GM23248 (cell line): ENCODE data around the gene IL19. TPM values are rescaled to one million over a fixed set of nuclear protein-coding genes. Genes with fewer than 3 reads are reported as not detected.
A peak's percentile ranks its signal among the peaks of the same experiment; 100 is the strongest.

Experiments
- DNase-seq: peaks from one replicate; pipeline ENCODE4 v3.0.0-alpha.2; 2015
- H2AFZ ChIP-seq: fragments of 200-600 bp; sonication (generic); 2 replicates; pipeline ENCODE4 v1.6.1; 2016; ENCODE audit warnings: antibody characterized with exemption
- H3F3A ChIP-seq: fragments of 200-600 bp; sonication (generic); 2 replicates; pipeline ENCODE4 v1.6.1; 2016; ENCODE audit warnings: mild to moderate bottlenecking, antibody characterized with exemption, mixed run types; ENCODE audit not compliant: insufficient read depth
- H3K27ac ChIP-seq: fragments of 200-600 bp; sonication (generic); 2 replicates; pipeline ENCODE4 v1.5.1; 2016; ENCODE audit warnings: mild to moderate bottlenecking
- H3K27me3 ChIP-seq: fragments of 200-600 bp; sonication (generic); replicated peaks from 2 replicates; pipeline ENCODE4 v1.6.1; 2016; ENCODE audit warnings: mild to moderate bottlenecking; ENCODE audit not compliant: insufficient read depth
- H3K36me3 ChIP-seq: fragments of 200-600 bp; sonication (generic); 2 replicates; pipeline ENCODE4 v1.6.1; 2016; ENCODE audit warnings: low read depth, mild to moderate bottlenecking
- H3K4me1 ChIP-seq: fragments of 200-600 bp; sonication (generic); 2 replicates; pipeline ENCODE4 v1.6.1; 2016; ENCODE audit warnings: mild to moderate bottlenecking; ENCODE audit not compliant: insufficient read depth
- H3K4me2 ChIP-seq: fragments of 200-600 bp; sonication (generic); one replicate; pipeline ENCODE4 v1.6.1; 2016; ENCODE audit warnings: mild to moderate bottlenecking; ENCODE audit not compliant: unreplicated experiment
- H3K4me3 ChIP-seq: fragments of 200-600 bp; sonication (generic); 2 replicates; pipeline ENCODE4 v1.5.1; 2016; ENCODE audit warnings: mild to moderate bottlenecking
- H3K79me2 ChIP-seq: fragments of 200-600 bp; sonication (generic); 2 replicates; pipeline ENCODE4 v1.6.1; 2016; ENCODE audit warnings: mild to moderate bottlenecking; ENCODE audit not compliant: insufficient read depth
- H3K9ac ChIP-seq: fragments of 200-600 bp; sonication (generic); 2 replicates; pipeline ENCODE4 v1.6.1; 2016; ENCODE audit warnings: mild to moderate bottlenecking
- H3K9me2 ChIP-seq: fragments of 200-600 bp; sonication (generic); 2 replicates; pipeline ENCODE4 v1.6.1; 2016; ENCODE audit warnings: mixed run types, mild to moderate bottlenecking, moderate library complexity; ENCODE audit not compliant: insufficient read depth
- H3K9me3 ChIP-seq: fragments of 200-600 bp; sonication (generic); one replicate; pipeline ENCODE4 v1.6.1; 2017; ENCODE audit warnings: low read depth
- H4K20me1 ChIP-seq: fragments of 200-600 bp; sonication (generic); 2 replicates; pipeline ENCODE4 v1.6.0; 2016; ENCODE audit not compliant: insufficient read depth
- EZH2 ChIP-seq: fragments of 200-600 bp; sonication (generic); IDR thresholded peaks from 2 replicates; pipeline ENCODE4 v1.6.1; 2018; ENCODE audit warnings: antibody characterized with exemption, mild to moderate bottlenecking; ENCODE audit not compliant: insufficient read depth, poor library complexity, severe bottlenecking
- EZH2phosphoT487 ChIP-seq: fragments of 200-600 bp; sonication (generic); IDR thresholded peaks from 2 replicates; pipeline ENCODE4 v1.6.1; 2018; ENCODE audit warnings: antibody characterized with exemption, moderate library complexity, mild to moderate bottlenecking, low read depth; ENCODE audit not compliant: insufficient read depth
- WGBS, 2 experiments: methylation state at CpG; one replicate each; pipeline ENCODE4 v1.1.6; 2015 to 2017; ENCODE audit warnings: low lambda C conversion rate in 2 of 2, low coverage in 1 of 2; ENCODE audit errors: missing lambda C conversion rate in 2 of 2; 5-methylcytosine and 5-hydroxymethylcytosine counted together
- in situ Hi-C: fragments of 300-500 bp; cut with MboI; formaldehyde crosslinking; loops from 2 replicates; pipeline ENCODE4 v1.15.0; 2020
- polyA plus RNA-seq: library from polyadenylated mRNA; unstranded; fragments of >200 nt; fragmentation: Nextera tagmentation; extraction: Ambion mirVana; gene quantifications from 2 replicates; pipeline ENCODE4 v1.2.1, GENCODE V29; 2016
- total RNA-seq: library from RNA; depleted of rRNA; stranded (reverse); fragments of >200 nt; shearing (Covaris generic); gene quantifications from 2 replicates; pipeline ENCODE4 v1.2.3, GENCODE V29; 2014

IL19 gene
- total and polyA plus RNA-seq, 2 experiments from 2014 or later: not detected

DNA sequence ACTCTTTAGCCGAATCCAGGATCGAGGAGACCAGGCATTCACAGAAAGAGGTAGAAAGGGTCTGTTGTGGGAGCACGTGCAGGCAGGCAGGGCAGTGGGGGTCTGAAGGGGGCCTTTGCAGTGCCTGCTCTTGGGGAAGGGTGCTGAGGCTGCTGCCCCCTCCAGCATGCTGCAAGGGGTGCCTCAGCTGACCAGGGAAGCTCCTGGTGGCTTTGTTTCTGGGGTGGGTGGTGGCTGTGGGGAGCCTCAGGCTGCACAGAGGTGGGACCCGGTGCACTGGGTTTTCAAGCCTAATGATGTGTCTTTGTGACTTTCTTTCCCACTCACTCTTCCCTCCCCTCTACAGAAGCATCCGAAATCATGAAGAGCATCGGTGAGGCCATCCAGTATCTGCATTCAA is 41.5 kb upstream of the IL19 start:
- H3K4me3 ChIP-seq: no peak overlapping the region
- no peaks in the 10 kb centered on the region for H3K27me3 ChIP-seq
- TF ChIP-seq EZH2phosphoT487 (no peak), EZH2 (no peak)
- in situ Hi-C loops: no loop called here
- no peak overlapping the region for H2AFZ ChIP-seq
- peaks cover 86% of the 10 kb centered on the region for H3K79me2 ChIP-seq
- peaks cover 26% of the 10 kb centered on the region for H3F3A ChIP-seq
- no peaks in the 10 kb centered on the region for H3K9me2 ChIP-seq
- no peak overlapping the region for H3K4me2 ChIP-seq
- peaks cover 21% of the 10 kb centered on the region for H3K4me1 ChIP-seq
- peaks cover 14% of the 10 kb centered on the region for H3K36me3 ChIP-seq
- H4K20me1 ChIP-seq: peaks cover 15% of the 10 kb centered on the region; the same call in 1 of the 2 replicates
- no peak for DNase-seq
- H3K9ac ChIP-seq: no peak overlapping the region
- 81 to 83% methylated on average over 6 of the region's 6 CpGs for WGBS, 2 experiments
- H3K27ac ChIP-seq: no peak overlapping the region
- H3K9me3 ChIP-seq: no peaks in the 10 kb centered on the region

DNA sequence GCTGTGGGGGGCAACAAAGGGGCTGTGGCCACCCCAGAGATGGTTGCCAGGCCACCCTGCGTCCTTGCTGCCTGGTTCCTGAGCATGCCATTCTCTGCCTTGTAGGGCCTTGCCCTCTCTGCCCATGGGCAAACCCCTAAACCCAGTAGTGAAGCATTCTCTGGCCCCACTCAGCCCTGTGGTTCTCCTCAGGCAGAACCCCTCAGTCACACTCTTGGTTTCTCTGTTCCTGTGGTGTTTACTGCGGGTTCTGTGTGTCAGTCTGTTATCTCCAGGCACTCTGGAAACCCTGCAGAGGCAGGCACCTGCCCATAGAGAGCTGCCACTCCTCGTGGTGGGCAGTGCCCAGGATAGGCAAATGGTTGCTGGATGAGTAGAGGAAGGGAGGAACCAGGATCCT is 41.1 kb upstream of the IL19 start:
- Histone ChIP-seq H2AFZ (no peak overlapping the region), H3K36me3 (peaks cover 14% of the 10 kb centered on the region), H3K9ac (no peak overlapping the region), H3K4me2 (no peak overlapping the region), H4K20me1 (peaks cover 15% of the 10 kb centered on the region; the same call in 1 of the 2 replicates), H3F3A (peaks cover 21% of the 10 kb centered on the region), H3K4me3 (no peak overlapping the region), H3K27me3 (no peaks in the 10 kb centered on the region), H3K9me2 (no peaks in the 10 kb centered on the region), H3K4me1 (peaks cover 16% of the 10 kb centered on the region), H3K79me2 (peaks cover 82% of the 10 kb centered on the region), H3K27ac (no peak overlapping the region), H3K9me3 (no peaks in the 10 kb centered on the region)
- in situ Hi-C loops: no loop called here
- no peak for DNase-seq
- no peak for TF ChIP-seq EZH2
- no peak for TF ChIP-seq EZH2phosphoT487
- WGBS, 2 experiments: 77 to 85% methylated on average over 3 of the region's 3 CpGs

DNA sequence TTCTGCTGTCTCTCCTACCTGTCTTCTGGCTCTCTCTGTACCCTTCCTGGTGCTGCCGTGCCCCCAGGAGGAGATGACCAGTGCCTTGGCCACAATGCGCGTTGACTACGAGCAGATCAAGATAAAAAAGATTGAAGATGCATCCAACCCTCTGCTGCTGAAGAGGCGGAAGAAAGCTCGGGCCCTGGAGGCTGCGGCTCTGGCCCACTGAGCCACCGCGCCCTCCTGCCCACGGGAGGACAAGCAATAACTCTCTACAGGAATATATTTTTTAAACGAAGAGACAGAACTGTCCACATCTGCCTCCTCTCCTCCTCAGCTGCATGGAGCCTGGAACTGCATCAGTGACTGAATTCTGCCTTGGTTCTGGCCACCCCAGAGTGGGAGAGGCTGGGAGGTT is 38.1 kb upstream of the IL19 start:
- Histone ChIP-seq H3K9me3 (no peaks in the 10 kb centered on the region), H3F3A (no peaks in the 10 kb centered on the region; the same call in 1 of the 2 replicates), H3K9me2 (no peaks in the 10 kb centered on the region), H3K4me2 (no peak overlapping the region), H2AFZ (no peak overlapping the region), H3K27me3 (no peaks in the 10 kb centered on the region), H3K9ac (no peak overlapping the region), H3K36me3 (peaks cover 26% of the 10 kb centered on the region), H3K27ac (no peak overlapping the region), H4K20me1 (no peaks in the 10 kb centered on the region), H3K4me1 (no peaks in the 10 kb centered on the region), H3K79me2 (peaks cover 52% of the 10 kb centered on the region), H3K4me3 (no peak overlapping the region)
- no peak for DNase-seq
- WGBS, 2 experiments: 88 to 90% methylated on average over 11 of the region's 11 CpGs
- in situ Hi-C loops: no loop called here
- no peak for TF ChIP-seq EZH2
- no peak for TF ChIP-seq EZH2phosphoT487

DNA sequence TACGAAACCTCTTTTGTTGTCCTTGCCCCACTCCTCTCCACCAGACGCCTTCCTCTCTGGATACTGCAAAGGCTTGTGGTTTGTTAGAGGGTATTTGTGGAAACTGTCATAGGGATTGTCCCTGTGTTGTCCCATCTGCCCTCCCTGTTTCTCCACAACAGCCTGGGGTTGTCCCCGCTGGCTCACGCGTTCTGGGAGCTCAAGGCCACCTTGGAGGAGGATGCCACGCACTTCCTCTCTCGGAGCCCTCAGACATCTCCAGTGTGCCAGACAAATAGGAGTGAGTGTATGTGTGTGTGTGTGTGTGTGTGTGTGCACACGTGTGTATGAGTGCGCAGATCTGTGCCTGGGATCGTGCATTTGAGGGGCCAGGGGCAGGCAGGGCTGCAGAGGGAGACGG is 37.6 kb upstream of the IL19 start:
- Histone ChIP-seq H3K9me3 (no peaks in the 10 kb centered on the region), H3K9me2 (no peaks in the 10 kb centered on the region), H3K27ac (no peak overlapping the region), H3K79me2 (peaks cover 47% of the 10 kb centered on the region), H3K9ac (no peak overlapping the region), H3K4me1 (no peaks in the 10 kb centered on the region), H3K36me3 (peaks cover 26% of the 10 kb centered on the region), H2AFZ (no peak overlapping the region), H3K27me3 (no peaks in the 10 kb centered on the region), H3K4me2 (no peak overlapping the region), H3F3A (no peaks in the 10 kb centered on the region; the same call in 1 of the 2 replicates), H3K4me3 (no peak overlapping the region), H4K20me1 (no peaks in the 10 kb centered on the region)
- in situ Hi-C loops: no loop called here
- DNase-seq: no peak
- no peak for TF ChIP-seq EZH2
- TF ChIP-seq EZH2phosphoT487: no peak
- WGBS, 2 experiments: 94 to 97% methylated on average over 11 of the region's 11 CpGs

DNA sequence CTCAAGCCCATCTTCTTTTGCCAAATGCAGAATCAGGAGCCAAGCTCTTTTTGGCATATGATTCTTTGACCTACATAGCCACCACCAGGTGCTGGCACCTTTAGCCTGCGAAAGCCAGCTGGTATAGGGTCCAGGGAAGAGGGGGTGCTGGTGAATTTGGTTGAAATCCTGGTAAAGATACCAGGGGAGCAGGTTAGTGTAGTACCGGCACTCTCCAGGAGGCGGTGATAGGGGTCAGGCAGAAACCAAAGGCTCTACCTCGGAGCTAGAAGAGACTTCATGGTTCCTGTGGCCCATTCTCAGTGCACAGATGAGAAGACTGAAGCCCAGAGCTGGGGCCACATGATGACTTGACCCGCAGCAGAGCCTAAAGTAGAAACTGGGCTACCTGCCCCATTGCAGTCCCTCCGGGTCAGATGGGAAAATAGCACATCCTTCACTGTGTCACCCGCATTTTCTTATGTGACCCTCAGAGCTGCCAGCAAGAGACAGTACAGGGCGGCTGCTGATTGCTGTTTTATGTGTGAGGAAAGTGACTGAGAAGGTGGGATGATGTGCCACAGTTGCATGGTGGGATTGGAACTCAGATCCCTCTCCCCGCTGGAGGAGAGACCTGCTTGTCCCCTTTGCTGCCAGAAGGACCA is 36.0 kb upstream of the IL19 start:
- no peak overlapping the region for H3K9ac ChIP-seq
- no peak for TF ChIP-seq EZH2
- no peak overlapping the region for H2AFZ ChIP-seq
- no peaks in the 10 kb centered on the region for H4K20me1 ChIP-seq
- H3K4me3 ChIP-seq: no peak overlapping the region
- H3K27me3 ChIP-seq: no peaks in the 10 kb centered on the region
- no peaks in the 10 kb centered on the region for H3K9me3 ChIP-seq
- 78% methylated on average over 9 of the region's 9 CpGs for WGBS, 2 experiments
- no peak overlapping the region for H3K4me2 ChIP-seq
- H3K36me3 ChIP-seq: peaks cover 24% of the 10 kb centered on the region
- no peaks in the 10 kb centered on the region for H3K9me2 ChIP-seq
- H3F3A ChIP-seq: no peaks in the 10 kb centered on the region; the same call in none of the 2 replicates
- DNase-seq: peak; percentile 64
- in situ Hi-C loops: loop anchor here (5.0 kb wide), 1 partner anchor 178 kb away; no protein-coding TSS in a partner anchor
- H3K4me1 ChIP-seq: no peaks in the 10 kb centered on the region
- H3K27ac ChIP-seq: no peak overlapping the region
- H3K79me2 ChIP-seq: peaks cover 31% of the 10 kb centered on the region
